GM10847 (cell line): ENCODE results near the gene GFPT2.

Source experiments
- POLR2A ChIP-seq: IDR thresholded peaks from 2 replicates; pipeline ENCODE4 v1.6.1; 2011; ENCODE audit not compliant: insufficient read length; ENCODE audit errors: extremely low read depth

Gene GFPT2

GRCh38 chr5:180316586-180316985, 36.5 kb downstream of the GFPT2 start:
- no peak for TF ChIP-seq POLR2A

- TF ChIP-seq POLR2A: no peak
Observed at GRCh38 chr5:180315762-180316212, 37.3 kb downstream of the GFPT2 start.

GRCh38 chr5:180313677-180314505, 39.2 kb downstream of the GFPT2 start:
- TF ChIP-seq POLR2A: peak; percentile 44

GRCh38 chr5:180311216-180311615, 41.9 kb downstream of the GFPT2 start:
- no peak for TF ChIP-seq POLR2A

- TF ChIP-seq POLR2A: no peak
Observed at GRCh38 chr5:180306796-180307195, 46.3 kb downstream of the GFPT2 start.

GRCh38 chr5:180305481-180305880, 47.7 kb downstream of the GFPT2 start:
- TF ChIP-seq POLR2A: no peak

GRCh38 chr5:180304431-180305375, 48.4 kb downstream of the GFPT2 start:
- no peak for TF ChIP-seq POLR2A

GRCh38 chr5:180304016-180304292, 49.2 kb downstream of the GFPT2 start:
- no peak for TF ChIP-seq POLR2A

GRCh38 chr5:180303226-180304015, 49.7 kb downstream of the GFPT2 start:
- TF ChIP-seq POLR2A: no peak

- no peak for TF ChIP-seq POLR2A
Observed at GRCh38 chr5:180302256-180302655, 50.9 kb downstream of the GFPT2 start.

GRCh38 chr5:180301253-180301652, 51.9 kb downstream of the GFPT2 start:
- no peak for TF ChIP-seq POLR2A

- no peak for TF ChIP-seq POLR2A
Observed at GRCh38 chr5:180299526-180299925, 53.6 kb downstream of the GFPT2 start.

- TF ChIP-seq POLR2A: no peak
Observed at GRCh38 chr5:180297587-180298282, 55.4 kb downstream of the GFPT2 start.

GRCh38 chr5:180296771-180297170, 56.4 kb downstream of the GFPT2 start:
- no peak for TF ChIP-seq POLR2A
